Mesenchymal stem cell (in vitro differentiated cells and primary cell): ENCODE measurements around the gene HS3ST3B1.

ENCODE experiments used
- DNase-seq: peaks from one replicate; pipeline ENCODE4 v3.0.0-alpha.2; 2013
- H2AFZ ChIP-seq: one replicate; pipeline ENCODE4 v1.6.1; 2013; ENCODE audit warnings: low read depth, mild to moderate bottlenecking, control low read depth, inconsistent platforms, low read length, moderate library complexity
- H2AK5ac ChIP-seq: 2 replicates; pipeline ENCODE4 v1.6.1; 2013; ENCODE audit warnings: low read length, moderate library complexity, mild to moderate bottlenecking, inconsistent platforms; ENCODE audit not compliant: severe bottlenecking
- H2BK120ac ChIP-seq: one replicate; pipeline ENCODE4 v1.6.1; 2013; ENCODE audit warnings: low read depth, mild to moderate bottlenecking, inconsistent platforms, low read length, moderate library complexity
- H2BK12ac ChIP-seq, 2 experiments: one replicate each; pipeline ENCODE4 v1.6.1; 2013; ENCODE audit warnings: inconsistent platforms in 2 of 2, low read length in 2 of 2, mild to moderate bottlenecking in 2 of 2, moderate library complexity in 2 of 2, control low read depth in 1 of 2
- H2BK15ac ChIP-seq: one replicate; pipeline ENCODE4 v1.6.1; 2013; ENCODE audit warnings: mild to moderate bottlenecking, low read depth, inconsistent platforms; ENCODE audit not compliant: poor library complexity, severe bottlenecking
- H2BK5ac ChIP-seq: 2 replicates; pipeline ENCODE4 v1.6.1; 2013; ENCODE audit warnings: low read depth, mild to moderate bottlenecking, low read length, control low read depth, inconsistent platforms; ENCODE audit not compliant: poor library complexity, severe bottlenecking
- H3K14ac ChIP-seq, 2 experiments: one replicate each; pipeline ENCODE4 v1.6.1; 2013; ENCODE audit warnings: inconsistent platforms in 2 of 2, low read length in 2 of 2, control low read depth in 1 of 2, mild to moderate bottlenecking in 1 of 2, moderate library complexity in 1 of 2
- H3K18ac ChIP-seq, 2 experiments: one replicate each; pipeline ENCODE4 v1.6.1; 2013; ENCODE audit warnings: inconsistent platforms in 2 of 2, low read length in 2 of 2, control low read depth in 1 of 2, low read depth in 1 of 2, mild to moderate bottlenecking in 1 of 2
- H3K23ac ChIP-seq, 2 experiments: one replicate each; pipeline ENCODE4 v1.6.1; 2013; ENCODE audit warnings: inconsistent platforms in 2 of 2, low read length in 2 of 2, mild to moderate bottlenecking in 2 of 2, moderate library complexity in 2 of 2, control low read depth in 1 of 2
- H3K27ac ChIP-seq: 2 replicates; pipeline ENCODE4 v1.5.1; 2013; ENCODE audit warnings: mild to moderate bottlenecking, moderate library complexity, low read length, control low read depth, inconsistent platforms; ENCODE audit not compliant: poor library complexity, severe bottlenecking
- H3K27me3 ChIP-seq, 2 experiments: 2 replicates each; pipeline versions ENCODE4 v1.6.1 to v1.7.0; 2013; ENCODE audit warnings: low read length in 2 of 2, mild to moderate bottlenecking in 2 of 2, moderate library complexity in 2 of 2, control low read depth in 1 of 2, inconsistent platforms in 1 of 2; ENCODE audit not compliant: control insufficient read depth in 1 of 2, insufficient read depth in 1 of 2
- H3K36me3 ChIP-seq, 2 experiments: 2 replicates each; pipeline versions ENCODE4 v1.6.1 to v1.7.0; 2013; ENCODE audit warnings: low read length in 2 of 2, control low read depth in 1 of 2, inconsistent platforms in 1 of 2, low read depth in 1 of 2, mild to moderate bottlenecking in 1 of 2; ENCODE audit not compliant: insufficient read depth in 2 of 2, control insufficient read depth in 1 of 2
- H3K4ac ChIP-seq, 2 experiments: one replicate each; pipeline ENCODE4 v1.6.1; 2013; ENCODE audit warnings: inconsistent platforms in 2 of 2, low read length in 2 of 2, mild to moderate bottlenecking in 2 of 2, moderate library complexity in 2 of 2, control low read depth in 1 of 2, low read depth in 1 of 2
- H3K4me1 ChIP-seq: 2 replicates; pipeline ENCODE4 v1.6.1; 2013; ENCODE audit warnings: low read depth, low read length, control low read depth; ENCODE audit not compliant: control insufficient read depth, insufficient read depth
- H3K4me2 ChIP-seq: 2 replicates; pipeline ENCODE4 v1.6.1; 2013; ENCODE audit warnings: low read length, mild to moderate bottlenecking, inconsistent platforms; ENCODE audit not compliant: poor library complexity, severe bottlenecking
- H3K4me3 ChIP-seq, 2 experiments: 2 replicates each; pipeline versions ENCODE4 v1.5.1 to v1.7.0; 2013; ENCODE audit warnings: low read length in 2 of 2, mild to moderate bottlenecking in 2 of 2, control low read depth in 1 of 2, low read depth in 1 of 2; ENCODE audit not compliant: insufficient read depth in 1 of 2
- H3K79me1 ChIP-seq: replicated peaks from 2 replicates; pipeline ENCODE4 v1.6.1; 2013; ENCODE audit warnings: mild to moderate bottlenecking, control low read depth, low read length, inconsistent platforms; ENCODE audit not compliant: poor library complexity, severe bottlenecking
- H3K9ac ChIP-seq: 2 replicates; pipeline ENCODE4 v1.7.0; 2013; ENCODE audit warnings: mild to moderate bottlenecking, low read length, moderate library complexity
- H3K9me3 ChIP-seq: 2 replicates; pipeline ENCODE4 v1.7.0; 2013; ENCODE audit warnings: mild to moderate bottlenecking, low read length; ENCODE audit not compliant: control insufficient read depth
- H4K8ac ChIP-seq: one replicate; pipeline ENCODE4 v1.6.1; 2013; ENCODE audit warnings: inconsistent platforms, mild to moderate bottlenecking, low read length, moderate library complexity
- H4K91ac ChIP-seq: one replicate; pipeline ENCODE4 v1.6.1; 2013; ENCODE audit warnings: mild to moderate bottlenecking, low read length, inconsistent platforms
- WGBS: methylation state at CpG from one replicate; pipeline ENCODE4 v1.1.7; 2013; ENCODE audit warnings: mixed read lengths; 5-methylcytosine and 5-hydroxymethylcytosine counted together

HS3ST3B1 gene

GRCh38 chr17:14297161-14297851 is 3.6 kb upstream of the HS3ST3B1 start:
- Histone ChIP-seq H2BK5ac (no peak overlapping the region), H3K23ac (peak overlapping the region in 1 of 2 experiments; percentile 32), H4K91ac (peak overlapping the region; percentile 53), H2AFZ (peak overlapping the region; percentile 43), H3K4me3 (peak overlapping the region; percentile 55 to 100), H3K9ac (peak overlapping the region; percentile 84), H3K14ac (no peak overlapping the region), H3K36me3 (no peaks in the 10 kb centered on the region), H3K27ac (no peak overlapping the region), H2BK120ac (peak overlapping the region; percentile 88), H3K4me1 (peaks cover 33% of the 10 kb centered on the region), H3K9me3 (no peaks in the 10 kb centered on the region), H2BK15ac (peak overlapping the region; percentile 95), H3K27me3 (peaks cover 19 to 63% of the 10 kb centered on the region in 2 experiments), H2AK5ac (no peak overlapping the region), H3K79me1 (no peaks in the 10 kb centered on the region), H2BK12ac (peak overlapping the region; percentile 41 to 85), H3K18ac (peak overlapping the region; percentile 59 to 89), H4K8ac (peak overlapping the region; percentile 84), H3K4ac (peak overlapping the region in 1 of 2 experiments; percentile 66), H3K4me2 (peak overlapping the region; percentile 93)
- 2% methylated on average over 54 of the region's 63 CpGs for WGBS
- DNase-seq: peak; percentile 68

- no peak overlapping the region for H3K4me2 ChIP-seq
- no peak overlapping the region for H4K91ac ChIP-seq
- peak overlapping the region; percentile 6 to 65 for H2BK12ac ChIP-seq
- peak overlapping the region in 1 of 2 experiments; percentile 6 for H3K4ac ChIP-seq
- no peaks in the 10 kb centered on the region for H3K9me3 ChIP-seq
- H2BK5ac ChIP-seq: no peak overlapping the region
- no peak overlapping the region for H2AK5ac ChIP-seq
- peak overlapping the region in 1 of 2 experiments; percentile 91 for H3K23ac ChIP-seq
- H3K9ac ChIP-seq: peak overlapping the region; percentile 84
- peak overlapping the region in 1 of 2 experiments; percentile 100 for H3K4me3 ChIP-seq
- no peak overlapping the region for H2BK15ac ChIP-seq
- no peak overlapping the region for H3K14ac ChIP-seq
- no peak overlapping the region for H3K27ac ChIP-seq
- peak overlapping the region; percentile 19 to 67 for H3K18ac ChIP-seq
- H4K8ac ChIP-seq: peak overlapping the region; percentile 45
- H2AFZ ChIP-seq: no peak overlapping the region
- no peak for DNase-seq
- no peaks in the 10 kb centered on the region for H3K79me1 ChIP-seq
- H3K36me3 ChIP-seq: no peaks in the 10 kb centered on the region
- H2BK120ac ChIP-seq: peak overlapping the region; percentile 57
- 13% methylated on average over 40 of the region's 42 CpGs for WGBS
- H3K27me3 ChIP-seq: peaks cover 19 to 70% of the 10 kb centered on the region in 2 experiments
- H3K4me1 ChIP-seq: peaks cover 43% of the 10 kb centered on the region
Observed at GRCh38 chr17:14298221-14298946, 2.5 kb upstream of the HS3ST3B1 start.

GRCh38 chr17:14298947-14299279 is 2.0 kb upstream of the HS3ST3B1 start:
- Histone ChIP-seq H3K9me3 (no peaks in the 10 kb centered on the region), H2AK5ac (no peak overlapping the region), H3K23ac (no peak overlapping the region), H2BK120ac (peak overlapping the region; percentile 57), H3K4ac (no peak overlapping the region), H2BK12ac (no peak overlapping the region), H3K14ac (no peak overlapping the region), H3K27me3 (peaks cover 16 to 76% of the 10 kb centered on the region in 2 experiments), H4K91ac (no peak overlapping the region), H3K9ac (peak overlapping the region; percentile 84), H2BK5ac (no peak overlapping the region), H2AFZ (no peak overlapping the region), H3K79me1 (no peaks in the 10 kb centered on the region), H3K18ac (peak overlapping the region in 1 of 2 experiments; percentile 87), H2BK15ac (no peak overlapping the region), H3K4me1 (peaks cover 48% of the 10 kb centered on the region), H3K27ac (no peak overlapping the region), H3K4me2 (no peak overlapping the region), H3K36me3 (no peaks in the 10 kb centered on the region), H3K4me3 (peak overlapping the region in 1 of 2 experiments; percentile 100), H4K8ac (no peak overlapping the region)
- DNase-seq: no peak
- WGBS: 62% methylated on average over 1 of the region's 8 CpGs
